SK-N-MC (cell line): ENCODE measurements around the gene FEM1B.

Experiments
- EZH2 ChIP-seq: fragments of 200-600 bp; sonication (generic); IDR thresholded peaks from one replicate; pipeline ENCODE4 v1.6.1; 2017; ENCODE audit warnings: antibody characterized with exemption
- FOXP2 ChIP-seq: optimal IDR thresholded peaks from 2 replicates; pipeline ENCODE3; 2011; ENCODE audit warnings: mild to moderate bottlenecking, moderate library complexity; ENCODE audit not compliant: insufficient read depth; ENCODE audit errors: extremely low read length, control extremely low read depth

- TF ChIP-seq EZH2 (no peak), FOXP2 (no peak)
These were observed 37.5 kb downstream of the FEM1B start for GRCh38 chr15:68315035-68315434.
